Central memory CD8-positive, alpha-beta T cell (primary cell): ENCODE results near the gene CS.
A peak's percentile ranks its signal among the peaks of the same experiment; 100 is the strongest.

Source experiments
- ATAC-seq: fragments of 150-1000 bp; cut with Tn5 transposase; replicated peaks from 2 replicates; pipeline ENCODE4 v1.10.0; 2022; ENCODE audit warnings: mild to moderate bottlenecking, moderate FRiP score, moderate number of reproducible peaks; ENCODE audit not compliant: poor library complexity, severe bottlenecking; ENCODE audit errors: extremely low read depth
- DNase-seq, 2 donors: peaks; one replicate each; pipeline ENCODE4 v3.0.0; 2021; ENCODE audit warnings: low spot score in 2 of 2
- H3K27ac Mint-ChIP-seq: one replicate; pipeline ENCODE4 v1.8.0; 2022; ENCODE audit warnings: low read depth, mild to moderate bottlenecking, moderate library complexity, mixed read lengths
- H3K27me3 Mint-ChIP-seq: one replicate; pipeline ENCODE4 v1.8.0; 2022; ENCODE audit warnings: mixed read lengths
- H3K36me3 Mint-ChIP-seq: one replicate; pipeline ENCODE4 v1.8.0; 2022; ENCODE audit warnings: mild to moderate bottlenecking, moderate library complexity, mixed read lengths; ENCODE audit not compliant: insufficient read depth
- H3K4me1 Mint-ChIP-seq: one replicate; pipeline ENCODE4 v1.8.0; 2022; ENCODE audit warnings: mixed read lengths
- H3K4me3 Mint-ChIP-seq: one replicate; pipeline ENCODE4 v1.8.0; 2022; ENCODE audit warnings: mild to moderate bottlenecking, moderate library complexity, mixed read lengths
- H3K9me3 Mint-ChIP-seq: one replicate; pipeline ENCODE4 v1.8.0; 2022; ENCODE audit warnings: mixed read lengths

CS gene

GRCh38 chr12:56311003-56311402 lies 10.9 kb upstream of the CS start:
- H3K27me3 Mint-ChIP-seq: no peaks in the 10 kb centered on the region
- H3K36me3 Mint-ChIP-seq: peaks cover 38% of the 10 kb centered on the region
- H3K27ac Mint-ChIP-seq: no peak overlapping the region
- H3K4me3 Mint-ChIP-seq: no peak overlapping the region
- ATAC-seq (no peak), DNase-seq (no peak)
- peaks cover 13% of the 10 kb centered on the region for H3K4me1 Mint-ChIP-seq
- no peaks in the 10 kb centered on the region for H3K9me3 Mint-ChIP-seq

- ATAC-seq: no peak
- no peaks in the 10 kb centered on the region for H3K9me3 Mint-ChIP-seq
- no peak for DNase-seq
- no peak overlapping the region for H3K27ac Mint-ChIP-seq
- no peak overlapping the region for H3K4me3 Mint-ChIP-seq
- H3K27me3 Mint-ChIP-seq: no peaks in the 10 kb centered on the region
- H3K36me3 Mint-ChIP-seq: peaks cover 31% of the 10 kb centered on the region
- H3K4me1 Mint-ChIP-seq: no peaks in the 10 kb centered on the region
Measured at GRCh38 chr12:56308714-56309113, 8.6 kb upstream of the CS start.

GRCh38 chr12:56307221-56307965 lies 7.3 kb upstream of the CS start:
- ATAC-seq: no peak

GRCh38 chr12:56304872-56305590 lies 4.9 kb upstream of the CS start:
- no peak for ATAC-seq
- no peaks in the 10 kb centered on the region for H3K27me3 Mint-ChIP-seq
- DNase-seq: no peak
- peaks cover 21% of the 10 kb centered on the region for H3K4me1 Mint-ChIP-seq
- no peak overlapping the region for H3K27ac Mint-ChIP-seq
- peaks cover 20% of the 10 kb centered on the region for H3K36me3 Mint-ChIP-seq
- no peaks in the 10 kb centered on the region for H3K9me3 Mint-ChIP-seq
- no peak overlapping the region for H3K4me3 Mint-ChIP-seq

More at GRCh38 chr12:56307221-56307965, 7.3 kb upstream of the CS start:
- DNase-seq: no peak
- Mint-ChIP-seq H3K27me3 (no peaks in the 10 kb centered on the region), H3K27ac (no peak overlapping the region), H3K9me3 (no peaks in the 10 kb centered on the region), H3K4me1 (peaks cover under 1% of the 10 kb centered on the region), H3K4me3 (no peak overlapping the region), H3K36me3 (peaks cover 26% of the 10 kb centered on the region)

- Mint-ChIP-seq H3K4me1 (peaks cover 27% of the 10 kb centered on the region), H3K27ac (no peak overlapping the region), H3K27me3 (no peaks in the 10 kb centered on the region), H3K9me3 (no peaks in the 10 kb centered on the region), H3K36me3 (peaks cover 16% of the 10 kb centered on the region), H3K4me3 (no peak overlapping the region)
- DNase-seq (no peak), ATAC-seq (no peak)
Measured at GRCh38 chr12:56304276-56304675, 4.1 kb upstream of the CS start.

GRCh38 chr12:56300644-56301464 lies 724 bp upstream of the CS start:
- H3K4me3 Mint-ChIP-seq: peak overlapping the region; percentile 95
- H3K27ac Mint-ChIP-seq: peak overlapping the region; percentile 94
- DNase-seq: no peak
- no peak for ATAC-seq
- H3K4me1 Mint-ChIP-seq: peaks cover 51% of the 10 kb centered on the region
- no peaks in the 10 kb centered on the region for H3K27me3 Mint-ChIP-seq
- peaks cover 18% of the 10 kb centered on the region for H3K36me3 Mint-ChIP-seq
- H3K9me3 Mint-ChIP-seq: no peaks in the 10 kb centered on the region

GRCh38 chr12:56299308-56299852 lies 750 bp downstream of the CS start:
- Mint-ChIP-seq H3K4me3 (peak overlapping the region; percentile 95), H3K36me3 (peaks cover 22% of the 10 kb centered on the region), H3K27me3 (no peaks in the 10 kb centered on the region), H3K9me3 (no peaks in the 10 kb centered on the region), H3K27ac (peak overlapping the region; percentile 94), H3K4me1 (peaks cover 51% of the 10 kb centered on the region)
- peak; percentile 11 for ATAC-seq
- no peak for DNase-seq

- Mint-ChIP-seq H3K9me3 (no peaks in the 10 kb centered on the region), H3K36me3 (peaks cover 26% of the 10 kb centered on the region), H3K4me3 (peak overlapping the region; percentile 95), H3K27ac (peak overlapping the region; percentile 94), H3K27me3 (no peaks in the 10 kb centered on the region), H3K4me1 (peaks cover 51% of the 10 kb centered on the region)
- no peak for ATAC-seq
- no peak for DNase-seq
Measured at GRCh38 chr12:56298828-56299227, 1.3 kb downstream of the CS start.

- peaks cover 26% of the 10 kb centered on the region for H3K36me3 Mint-ChIP-seq
- peaks cover 56% of the 10 kb centered on the region for H3K4me1 Mint-ChIP-seq
- no peak for ATAC-seq
- no peaks in the 10 kb centered on the region for H3K27me3 Mint-ChIP-seq
- H3K4me3 Mint-ChIP-seq: no peak overlapping the region
- peak overlapping the region; percentile 22 for H3K27ac Mint-ChIP-seq
- no peaks in the 10 kb centered on the region for H3K9me3 Mint-ChIP-seq
- no peak for DNase-seq
Measured at GRCh38 chr12:56297400-56297799, 2.7 kb downstream of the CS start.

GRCh38 chr12:56296295-56296694 lies 3.8 kb downstream of the CS start:
- ATAC-seq (no peak), DNase-seq (no peak)
- H3K4me3 Mint-ChIP-seq: no peak overlapping the region
- no peaks in the 10 kb centered on the region for H3K9me3 Mint-ChIP-seq
- H3K27me3 Mint-ChIP-seq: no peaks in the 10 kb centered on the region
- H3K4me1 Mint-ChIP-seq: peaks cover 51% of the 10 kb centered on the region
- H3K36me3 Mint-ChIP-seq: peaks cover 28% of the 10 kb centered on the region
- no peak overlapping the region for H3K27ac Mint-ChIP-seq

- H3K4me1 Mint-ChIP-seq: peaks cover 33% of the 10 kb centered on the region
Measured at GRCh38 chr12:56293795-56294194, 6.3 kb downstream of the CS start.

GRCh38 chr12:56288705-56289387 lies 11.3 kb downstream of the CS start:
- Mint-ChIP-seq H3K27ac (no peak overlapping the region), H3K9me3 (no peaks in the 10 kb centered on the region), H3K4me1 (peaks cover 14% of the 10 kb centered on the region), H3K36me3 (peaks cover 32% of the 10 kb centered on the region), H3K27me3 (no peaks in the 10 kb centered on the region), H3K4me3 (no peak overlapping the region)
- no peak for DNase-seq
- no peak for ATAC-seq

More at GRCh38 chr12:56293795-56294194, 6.3 kb downstream of the CS start:
- ATAC-seq (no peak), DNase-seq (no peak)
- no peaks in the 10 kb centered on the region for H3K9me3 Mint-ChIP-seq
- H3K4me3 Mint-ChIP-seq: no peak overlapping the region
- peak overlapping the region; percentile 44 for H3K27ac Mint-ChIP-seq
- peaks cover 25% of the 10 kb centered on the region for H3K36me3 Mint-ChIP-seq
- no peaks in the 10 kb centered on the region for H3K27me3 Mint-ChIP-seq
